Right lobe of liver (tissue), 4 donors: Measurements from ENCODE around the gene PPM1H.

Source experiments
- CTCF ChIP-seq, 4 donors: fragments of 200-600 bp in 3 of 4; fragments of 450-650 bp in 1 of 4; IDR thresholded peaks; one replicate each; pipeline versions ENCODE4 v1.5.1 to v1.8.0; 2016 to 2022; ENCODE audit warnings: antibody characterized with exemption in 4 of 4, mild to moderate bottlenecking in 2 of 4
- POLR2A ChIP-seq: fragments of 450-650 bp; IDR thresholded peaks from one replicate; pipeline ENCODE4 v1.6.1; 2017; ENCODE audit warnings: antibody characterized with exemption, mild to moderate bottlenecking
- donor health status: DM: no; HTN: no; CAD: no.
- donor health status: DM: no; HTN: no; CAD: no.
- donor health status: DM: no; HTN: yes; CAD: no.

- TF ChIP-seq CTCF (IDR thresholded peaks at IDR 0.05) = no peak
- TF ChIP-seq POLR2A = no peak
Measured at GRCh38 chr12:62891805-62892549, 43.0 kb downstream of the PPM1H start.
